HepG2 (cell line): ENCODE measurements around the gene TIGD6.

Experiments
- EP300 ChIP-seq, 3 experiments: sonication (generic) in 1 of 3; formaldehyde crosslinking in 1 of 3; IDR thresholded peaks; 2 replicates each; pipeline versions ENCODE4 v1.5.1 to v1.6.1; 2011 to 2020; ENCODE audit warnings: low read depth in 2 of 3, low read length in 2 of 3, borderline replicate concordance in 1 of 3, improper control_type of control experiment in 1 of 3, mild to moderate bottlenecking in 1 of 3, missing genetic modification reagents in 1 of 3, moderate library complexity in 1 of 3
- ZBTB2 ChIP-seq: sonication (generic); formaldehyde crosslinking; IDR thresholded peaks from 2 replicates; pipeline ENCODE4 v1.8.0; 2022; ENCODE audit warnings: low read depth, missing genetic modification reagents
- ZBTB43 ChIP-seq: sonication (generic); formaldehyde crosslinking; conservative IDR thresholded peaks from 2 replicates; pipeline ENCODE4 v1.4.0; 2020; ENCODE audit warnings: missing genetic modification reagents

- no peak for TF ChIP-seq ZBTB43 (CRISPR knock-in tag)
- TF ChIP-seq ZBTB2 (CRISPR knock-in tag) = no peak
- TF ChIP-seq EP300 (IDR thresholded peaks at IDR 0.05; ENCODE audit: low read depth in 2 of 2, low read length in 2 of 2) = no peak
- TF ChIP-seq EP300 (CRISPR knock-in tag; IDR thresholded peaks at IDR 0.05; ENCODE audit: borderline replicate concordance) = no peak
Measured at GRCh38 chr5:149969181-149969930, 31.1 kb downstream of the TIGD6 start.
